Ramos (cell line): ENCODE measurements around the gene CNTNAP4.

Source experiments
- in situ Hi-C: fragments of 300-500 bp; cut with MboI; formaldehyde crosslinking; loops from one replicate; pipeline ENCODE4 v1.14.3; 2022; ENCODE audit warnings: low sequenced_read_pairs; ENCODE audit not compliant: unreplicated experiment

The CNTNAP4 gene

DNA sequence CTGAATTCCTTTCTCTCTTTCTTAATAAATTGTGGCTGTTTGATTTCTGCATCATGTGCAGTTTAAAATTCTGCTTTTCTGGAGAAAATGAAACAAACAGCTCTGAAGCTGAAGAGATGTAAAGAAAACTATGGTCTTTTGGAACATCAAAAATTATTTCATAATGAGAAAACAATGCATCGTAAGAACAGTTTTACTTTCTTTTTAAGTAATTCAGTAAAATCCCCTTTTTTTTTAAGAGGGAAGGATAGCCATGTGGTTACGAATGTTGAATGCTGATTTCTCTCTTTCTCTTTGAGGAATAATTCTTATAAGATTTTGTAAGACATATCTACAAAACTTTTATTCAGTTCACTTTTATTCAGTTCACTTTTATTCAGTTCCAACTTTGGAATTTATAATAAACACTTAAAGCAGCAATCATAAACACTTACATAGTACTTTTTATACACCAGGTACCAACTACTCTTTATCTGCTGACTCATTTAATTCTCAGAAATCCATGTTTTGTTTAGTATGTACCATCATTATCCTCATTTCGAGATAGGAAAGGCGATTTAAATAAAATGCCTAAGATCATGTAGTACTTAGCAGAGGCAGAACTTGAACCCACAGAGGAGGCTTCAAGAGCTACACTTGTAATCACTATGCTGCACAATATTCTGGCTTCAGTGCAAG lies 26.6 kb downstream of the CNTNAP4 start:
- in situ Hi-C loops: no loop called here

DNA sequence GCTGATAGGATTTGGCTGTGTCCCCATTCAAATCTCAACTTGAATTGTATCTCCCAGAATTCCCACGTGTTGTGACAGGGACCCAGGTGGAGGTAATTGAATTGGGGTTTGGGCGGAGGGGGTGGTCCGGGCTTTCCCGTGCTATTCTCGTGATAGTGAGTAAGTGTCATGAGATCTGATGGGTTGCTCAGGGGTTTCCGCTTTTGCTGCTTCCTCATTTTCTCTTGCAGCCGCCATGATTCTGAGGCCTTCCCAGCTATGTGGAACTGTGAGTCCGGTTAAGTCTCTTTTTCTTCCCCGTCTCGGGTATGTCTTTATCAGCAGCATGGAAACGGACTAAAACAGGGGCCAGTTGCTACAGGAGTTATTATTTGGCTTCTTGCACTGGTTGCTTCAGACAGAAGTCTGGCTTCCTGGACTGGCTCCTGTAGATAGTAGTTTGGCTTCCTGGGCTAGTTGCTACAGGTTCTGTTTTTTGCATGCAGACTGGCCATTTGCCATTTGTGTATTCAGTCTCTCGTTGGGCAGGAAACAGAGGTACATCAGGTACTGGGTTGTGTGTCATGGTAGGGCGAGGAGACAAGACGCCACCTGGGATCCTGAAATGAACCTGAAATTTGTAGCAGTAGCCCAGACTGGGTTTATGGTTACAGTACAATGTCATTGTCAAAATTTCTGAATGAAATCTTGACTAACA lies 32.6 kb downstream of the CNTNAP4 start:
- in situ Hi-C loops: no loop called here

DNA sequence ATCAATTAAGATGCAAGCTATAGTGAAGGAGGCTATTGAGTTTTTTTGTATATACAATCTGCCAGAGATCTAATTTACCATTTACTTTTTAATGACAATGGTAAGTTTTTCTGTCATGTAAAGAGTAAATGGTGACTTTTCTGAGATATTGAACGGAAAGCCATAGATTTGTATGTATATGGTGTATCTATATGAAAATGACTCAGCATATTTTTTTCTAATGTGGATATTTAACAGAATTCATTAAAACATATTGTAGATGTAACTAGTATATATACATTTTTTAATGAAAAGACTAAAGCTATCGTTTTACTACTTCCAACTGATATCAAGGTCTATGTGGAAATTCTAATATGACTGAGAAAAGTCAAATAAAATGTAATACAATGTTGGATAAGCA lies 34.1 kb downstream of the CNTNAP4 start:
- in situ Hi-C loops: no loop called here

DNA sequence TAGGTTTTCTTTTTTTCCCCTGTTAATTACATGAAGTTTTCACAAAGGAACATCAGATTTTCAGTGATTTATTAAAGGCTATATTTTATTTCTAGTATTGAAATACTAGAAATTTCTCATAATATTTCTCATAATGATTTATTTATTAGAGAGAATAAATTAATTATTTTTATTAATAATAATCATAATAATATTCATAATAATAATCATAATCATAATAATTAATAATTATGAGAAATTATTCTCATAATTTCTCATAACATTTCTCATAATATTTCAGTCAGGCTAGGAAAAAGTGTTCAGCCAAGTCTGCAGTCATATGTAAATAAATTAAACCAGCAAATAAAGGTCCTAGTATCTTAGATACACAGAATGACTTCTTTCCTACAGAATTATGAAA lies 41.4 kb downstream of the CNTNAP4 start:
- in situ Hi-C loops: no loop called here

DNA sequence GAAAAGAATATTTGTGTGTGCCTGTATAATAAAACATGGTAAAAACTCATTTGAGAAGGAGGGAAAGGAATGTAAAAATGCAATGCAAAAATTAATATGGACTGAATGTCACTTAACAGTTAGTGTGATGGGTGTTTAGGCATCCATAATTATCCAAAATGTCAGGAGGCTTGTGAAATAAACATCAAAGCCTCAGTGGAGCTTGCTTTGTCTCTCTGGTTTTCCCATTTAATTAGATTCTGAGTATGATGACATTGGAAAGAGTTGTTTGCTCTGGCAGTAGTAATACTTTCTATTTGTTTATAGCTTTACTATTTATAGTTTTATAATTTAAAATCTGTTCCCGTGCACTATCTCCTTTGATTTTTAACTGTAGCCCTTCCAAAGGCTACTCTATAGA lies 51.9 kb downstream of the CNTNAP4 start:
- in situ Hi-C loops: no loop called here

DNA sequence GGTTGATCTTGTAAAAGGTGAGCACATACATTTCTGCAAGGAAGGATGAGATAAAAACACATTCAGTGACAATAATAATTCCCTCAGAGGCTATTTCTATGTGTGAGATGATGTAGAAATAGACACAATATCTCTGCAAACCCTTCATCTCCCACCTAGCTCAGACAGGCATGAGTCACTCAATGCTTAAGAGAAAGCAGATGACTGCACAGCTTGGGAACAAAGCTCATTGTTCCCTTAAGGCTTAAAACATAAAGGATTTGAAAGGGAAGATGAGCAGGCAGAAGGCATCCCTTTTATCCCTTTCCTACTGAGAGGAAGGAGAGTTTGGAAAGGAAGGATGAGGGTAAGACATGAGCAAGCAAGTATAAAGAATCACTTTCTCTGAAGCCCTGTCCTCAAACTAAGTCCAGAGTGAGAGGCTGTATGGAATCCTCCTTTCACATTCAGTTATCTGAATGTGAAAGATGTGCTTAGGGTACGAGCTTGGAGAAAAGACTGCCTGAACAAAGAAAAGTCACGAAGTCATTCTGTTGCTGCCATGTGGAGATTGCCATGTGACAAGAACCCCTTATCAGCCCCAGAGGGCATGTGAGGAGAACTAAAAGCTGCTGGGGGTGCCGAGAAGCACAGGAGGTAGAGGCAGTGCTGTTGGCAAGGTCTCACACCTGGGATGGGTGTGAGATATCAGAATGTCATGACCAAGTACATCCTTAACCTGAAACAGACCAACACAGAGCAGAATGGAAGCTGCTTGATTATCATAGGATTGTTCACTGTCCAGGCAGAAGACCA lies 58.2 kb downstream of the CNTNAP4 start:
- in situ Hi-C loops: no loop called here

DNA sequence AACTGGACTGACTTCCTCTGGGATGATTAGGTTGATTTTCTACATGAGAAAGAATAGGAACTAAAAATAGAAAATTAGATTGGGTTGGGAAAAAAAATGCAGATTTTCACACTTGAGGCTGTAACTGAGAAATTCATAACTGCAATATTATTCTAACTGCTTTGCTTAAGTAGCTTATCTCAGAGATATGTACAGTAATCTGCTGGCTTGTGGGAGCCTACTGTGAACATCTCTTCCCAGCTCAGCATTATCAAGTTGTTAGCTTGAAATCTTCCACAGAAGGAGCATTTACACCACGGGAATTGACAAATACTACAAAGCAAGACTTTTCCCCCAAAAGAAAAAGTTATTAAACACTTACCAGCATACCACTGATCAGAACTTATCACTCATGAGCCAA lies 58.9 kb downstream of the CNTNAP4 start:
- in situ Hi-C loops: no loop called here

DNA sequence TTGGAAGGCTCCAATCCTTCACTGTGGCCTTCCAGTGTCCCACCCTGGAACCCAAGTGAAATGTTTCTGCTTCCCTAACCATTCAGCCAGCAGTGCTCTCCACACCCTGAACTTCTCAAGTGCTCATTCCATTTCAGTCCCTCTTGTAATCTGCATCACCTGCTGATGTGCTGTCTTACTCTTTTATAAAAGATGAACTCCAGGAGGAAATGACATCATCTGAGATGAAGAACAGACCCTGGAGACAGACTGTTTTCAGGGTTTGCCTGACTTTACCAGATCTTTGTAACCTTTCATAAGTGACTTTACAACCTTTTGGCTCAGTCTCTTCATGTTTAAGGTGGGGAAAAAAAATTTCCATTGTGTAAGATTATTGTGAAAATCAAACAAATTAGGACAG lies 61.3 kb downstream of the CNTNAP4 start:
- in situ Hi-C loops: no loop called here

DNA sequence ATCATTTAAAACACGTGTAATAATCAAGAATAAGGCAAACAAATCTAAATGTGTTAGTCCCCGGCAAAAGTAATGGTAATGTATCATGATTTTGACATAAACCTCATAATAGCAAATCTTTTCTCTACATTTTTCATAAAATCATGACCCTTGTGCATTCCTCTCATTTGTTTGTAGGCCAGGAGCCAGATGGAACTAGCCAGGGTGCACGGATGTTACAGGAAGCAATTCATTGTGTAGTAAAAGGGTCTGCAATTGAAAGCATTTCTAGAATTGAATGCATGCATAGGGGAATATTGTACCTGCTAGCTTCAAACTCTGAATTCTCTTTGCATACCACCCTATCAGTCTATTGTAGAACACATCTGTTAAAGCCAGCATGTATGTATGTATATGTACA lies 66.6 kb downstream of the CNTNAP4 start:
- in situ Hi-C loops: no loop called here

DNA sequence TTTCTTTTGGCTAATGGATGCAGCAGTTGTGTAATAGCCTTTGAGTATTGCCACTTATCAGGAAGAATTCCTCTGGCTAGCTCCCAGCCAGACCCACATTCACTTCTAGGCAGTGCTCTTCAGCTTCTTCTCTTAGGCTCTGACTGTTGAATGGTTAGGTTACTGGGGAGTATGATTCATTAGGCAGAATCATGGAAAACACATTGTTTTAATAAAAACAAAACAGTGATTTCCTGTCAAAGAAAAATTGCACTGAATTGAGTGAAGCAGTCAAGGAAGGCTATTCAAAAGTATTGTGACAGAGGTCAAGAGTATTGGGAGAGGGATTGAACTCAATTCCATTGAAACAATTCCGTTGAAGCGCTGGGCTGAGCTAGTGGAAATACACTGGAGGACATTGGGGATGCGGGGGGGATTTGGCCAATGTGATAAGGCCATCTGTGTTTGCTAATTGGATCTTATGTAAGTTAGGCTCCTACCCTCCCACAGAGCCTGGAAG lies 68.0 kb downstream of the CNTNAP4 start:
- in situ Hi-C loops: no loop called here

DNA sequence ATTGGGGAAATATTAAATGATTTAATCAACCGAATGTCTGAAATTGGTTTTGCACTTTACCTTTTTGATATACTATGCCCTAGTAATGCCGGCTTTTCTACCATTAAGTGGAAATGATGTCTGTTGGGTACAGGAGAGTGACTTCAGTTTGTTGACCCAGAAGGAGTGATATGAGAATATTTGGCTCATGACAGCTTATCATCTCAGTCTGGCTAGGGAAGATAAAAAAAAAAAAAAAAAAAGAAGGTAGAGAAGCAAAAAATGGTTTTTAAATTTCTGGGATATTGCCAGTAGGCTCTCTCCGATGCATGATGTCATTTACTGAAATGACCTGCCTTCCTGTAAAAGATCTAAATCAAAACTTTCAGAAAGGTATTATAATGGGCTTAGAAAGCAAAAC lies 69.0 kb downstream of the CNTNAP4 start:
- in situ Hi-C loops: no loop called here

DNA sequence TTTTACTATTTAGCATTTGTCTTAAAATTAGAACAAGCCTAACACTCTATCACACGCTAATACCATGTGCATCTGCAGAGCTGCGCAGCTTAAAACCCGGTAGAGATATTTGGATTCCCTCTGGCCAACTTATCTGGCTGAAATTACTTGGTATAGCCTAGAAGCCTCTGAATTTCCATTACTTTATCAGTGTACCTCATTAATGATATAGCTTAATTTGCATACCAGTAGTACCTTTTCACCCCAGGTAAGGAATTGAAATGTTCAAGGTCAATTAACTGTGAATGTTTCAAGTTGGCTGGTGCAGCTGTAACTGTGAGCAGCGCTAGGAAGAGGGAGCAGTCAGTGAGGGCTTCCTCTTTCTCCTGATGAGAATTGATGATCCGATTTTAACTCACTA lies 74.2 kb downstream of the CNTNAP4 start:
- in situ Hi-C loops: no loop called here

DNA sequence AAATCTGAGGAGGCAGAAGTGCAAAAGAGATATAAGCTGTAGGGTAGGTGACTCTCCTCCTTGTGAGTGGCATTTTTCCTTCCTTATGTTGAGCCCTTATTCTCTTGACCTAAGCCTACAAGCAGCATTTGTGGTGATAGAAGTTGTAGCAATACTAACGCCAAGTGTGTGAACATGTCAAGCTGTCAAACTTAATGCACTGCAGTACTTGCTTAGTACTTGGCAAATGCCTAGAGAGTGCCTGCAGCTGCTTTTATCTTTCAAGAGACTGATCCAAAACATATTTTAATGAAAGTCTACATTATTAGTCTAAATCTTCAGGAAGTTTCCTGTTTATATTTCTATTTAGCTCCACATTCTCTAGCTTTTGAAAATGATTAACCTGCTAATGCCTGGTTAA lies 83.2 kb downstream of the CNTNAP4 start:
- in situ Hi-C loops: no loop called here

DNA sequence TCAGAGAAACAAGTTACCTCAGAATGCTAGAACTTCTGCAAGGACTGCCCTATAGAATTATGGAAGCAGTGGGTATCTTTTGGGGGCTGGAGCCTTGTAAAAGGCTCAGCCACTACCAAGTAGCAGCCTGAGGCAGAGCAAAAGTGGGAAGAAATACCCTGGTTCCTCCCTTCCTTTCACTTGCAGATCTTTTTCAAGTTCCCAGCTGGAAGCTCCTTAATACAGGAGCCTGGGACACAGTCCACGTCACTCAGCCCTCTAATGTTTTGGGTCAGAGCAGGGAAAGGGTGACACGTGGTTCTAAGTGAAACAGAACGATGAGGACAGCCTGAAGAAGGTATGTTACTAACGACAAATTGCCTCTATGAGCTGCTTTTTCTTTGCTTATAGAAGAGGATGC lies 93.1 kb downstream of the CNTNAP4 start:
- in situ Hi-C loops: no loop called here

DNA sequence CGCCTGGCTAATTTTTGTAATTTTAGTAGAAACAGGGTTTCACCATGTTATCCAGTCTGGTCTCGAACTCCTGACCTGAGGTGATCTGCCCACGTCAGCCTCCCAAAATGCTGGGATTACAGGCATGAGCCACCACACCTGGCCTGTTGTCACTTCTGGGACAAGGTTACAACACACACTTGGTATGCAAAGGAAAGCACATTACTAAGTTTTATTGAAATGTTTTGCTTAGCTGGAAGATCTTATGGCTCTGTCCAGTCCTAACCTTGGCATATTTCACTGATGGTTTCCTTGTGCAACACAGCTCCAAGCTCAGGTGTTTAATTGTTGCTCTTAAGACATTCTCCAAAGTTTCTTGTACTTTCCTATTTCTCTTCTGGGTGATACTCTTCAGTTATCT lies 94.2 kb downstream of the CNTNAP4 start:
- in situ Hi-C loops: no loop called here

DNA sequence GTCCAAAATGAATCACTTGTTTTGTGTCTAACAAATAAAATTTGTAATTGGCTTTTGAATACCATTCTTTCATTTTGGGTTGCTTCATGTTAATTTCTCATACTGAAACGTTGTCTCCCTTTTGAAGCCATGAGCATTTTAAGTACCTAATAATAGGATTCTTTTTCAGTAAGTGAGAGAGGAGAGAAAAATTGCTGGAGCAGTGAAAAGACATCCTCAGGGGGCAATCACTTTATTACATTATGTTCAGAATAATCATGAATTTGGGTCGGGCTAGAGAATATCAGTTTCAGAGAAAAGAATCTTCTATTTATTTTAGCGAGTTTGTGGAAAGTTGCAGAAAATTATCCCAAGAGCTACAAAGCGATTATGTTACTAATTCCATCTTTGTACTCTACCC lies 96.8 kb downstream of the CNTNAP4 start:
- in situ Hi-C loops: no loop called here

DNA sequence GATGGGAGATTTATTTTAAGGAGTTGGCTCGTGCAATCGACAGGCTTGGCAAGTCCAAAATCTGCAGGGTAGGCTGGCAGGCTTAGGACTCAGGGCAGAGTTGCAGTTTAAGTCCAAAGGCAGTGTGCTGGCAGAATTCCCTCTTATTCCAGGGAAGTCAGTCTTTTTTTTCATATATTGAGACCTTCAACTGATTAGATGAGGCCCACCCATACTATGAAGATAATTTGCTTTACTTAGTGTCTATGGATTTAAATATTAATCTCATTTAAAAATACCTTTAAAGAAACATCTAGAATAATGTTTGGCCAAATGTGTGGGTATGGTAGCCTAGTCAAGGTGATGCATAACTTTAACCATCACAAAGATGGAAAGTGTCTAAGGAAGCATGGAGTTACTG lies 99.8 kb downstream of the CNTNAP4 start:
- in situ Hi-C loops: no loop called here

DNA sequence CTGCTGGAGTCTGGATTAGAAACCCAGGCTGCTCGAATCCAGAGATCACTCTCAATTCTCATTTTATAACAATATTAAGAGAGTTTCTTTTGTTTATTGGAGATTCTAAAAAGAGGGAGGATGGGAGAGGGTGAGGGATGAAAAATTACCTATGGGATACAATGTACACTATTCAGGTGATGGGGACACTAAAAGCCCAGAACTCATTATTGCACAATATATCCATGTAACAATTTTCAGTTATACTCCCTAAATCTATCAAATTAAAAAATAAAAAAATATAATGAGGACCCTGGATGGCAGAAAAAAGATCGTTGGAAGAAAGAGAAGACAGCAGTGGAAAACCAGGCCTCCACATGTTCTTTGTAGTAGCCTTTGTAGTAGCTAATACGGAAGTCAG lies 100.8 kb downstream of the CNTNAP4 start:
- in situ Hi-C loops: no loop called here

DNA sequence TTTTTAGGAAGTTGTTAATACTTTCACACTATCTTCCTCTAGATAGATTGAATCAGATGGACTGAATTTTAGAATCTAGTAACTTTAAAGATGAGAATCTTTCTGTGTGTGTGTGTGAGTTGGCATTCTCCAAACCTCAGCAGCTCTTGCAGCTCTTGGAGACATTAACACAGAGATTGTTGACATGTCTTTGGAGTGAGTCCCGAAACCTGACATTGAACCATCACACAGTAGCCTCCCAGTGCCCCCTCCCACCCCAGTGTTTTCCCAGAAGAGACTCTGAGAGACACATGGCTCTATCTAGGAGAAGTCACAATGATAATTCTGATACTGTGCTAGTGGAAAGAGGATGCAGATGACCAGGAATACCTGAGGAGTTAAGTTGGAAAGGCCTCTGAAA lies 103.9 kb downstream of the CNTNAP4 start:
- in situ Hi-C loops: no loop called here

DNA sequence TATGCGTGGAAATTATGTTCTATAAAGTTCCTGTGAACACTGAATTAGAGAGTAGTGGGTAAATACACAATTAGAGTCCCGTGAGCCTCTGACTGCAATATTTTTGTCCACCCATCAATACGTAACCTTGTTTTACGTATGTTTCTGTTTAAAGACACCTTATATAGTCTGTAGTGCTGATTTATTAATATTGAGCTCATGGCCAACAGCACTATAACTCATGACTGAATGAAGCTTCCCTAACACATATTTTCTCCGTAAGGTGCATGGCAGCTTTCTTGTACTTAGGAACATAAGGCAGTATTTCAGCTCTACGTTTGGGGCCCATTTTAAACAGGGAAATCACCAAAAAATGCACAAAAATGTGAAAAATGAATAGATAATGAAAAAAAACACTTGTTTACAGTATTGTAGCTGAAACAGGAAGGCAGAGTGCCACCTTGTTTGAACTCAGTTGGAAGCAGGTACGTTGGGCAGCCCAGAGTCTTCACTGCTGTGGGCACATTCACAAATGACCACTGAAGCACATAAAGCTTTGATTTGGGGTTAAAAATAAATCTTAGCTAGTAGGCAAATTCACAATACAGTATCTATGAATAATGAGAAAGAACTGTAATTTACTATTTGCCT lies 108.5 kb downstream of the CNTNAP4 start:
- in situ Hi-C loops: no loop called here

DNA sequence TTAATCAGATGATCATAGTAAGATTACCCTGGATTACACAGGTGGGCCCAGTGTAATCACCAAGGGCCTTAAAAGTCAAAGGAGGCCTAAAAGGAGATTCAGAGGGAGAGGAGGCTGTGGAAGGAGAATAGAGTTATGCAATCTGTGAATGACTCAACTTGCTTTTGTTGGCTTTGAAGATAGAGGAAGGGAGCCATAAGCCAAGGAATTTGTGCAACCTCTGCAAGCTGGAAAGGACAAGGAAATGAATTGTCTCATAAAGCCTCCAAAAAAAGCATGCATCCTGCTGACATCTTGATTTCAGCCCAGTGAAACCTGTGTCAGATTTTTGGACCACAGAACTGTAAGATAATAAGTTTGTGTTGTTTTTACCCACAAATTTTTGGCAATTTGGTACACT lies 109.6 kb downstream of the CNTNAP4 start:
- in situ Hi-C loops: no loop called here
